GM12892 (cell line): ENCODE results near the gene HOXB6.

Source experiments
- DNase-seq: peaks from one replicate; pipeline ENCODE4 v3.0.0; 2011; ENCODE audit not compliant: insufficient read length
- FAIRE-seq: peaks from 2 replicates; lab custom pipeline; 2011; peaks lifted over from hg19 to GRCh38; lab: Jason Lieb, UNC
- POLR2A ChIP-seq: IDR thresholded peaks from 2 replicates; pipeline ENCODE4 v1.6.1; 2011; ENCODE audit warnings: low read depth, low read length, control low read depth
- POLR2AphosphoS5 ChIP-seq: IDR thresholded peaks from 2 replicates; pipeline ENCODE4 v1.6.1; 2011; ENCODE audit warnings: low read depth, low read length, control low read depth
- TAF1 ChIP-seq: IDR thresholded peaks from 2 replicates; pipeline ENCODE4 v1.6.1; 2011; ENCODE audit warnings: low read depth, mild to moderate bottlenecking, control low read depth, low read length, borderline replicate concordance

Gene HOXB6

GRCh38 chr17:48546924-48547807 is 57.6 kb downstream of the HOXB6 start:
- no peak for FAIRE-seq
- no peak for DNase-seq
- TF ChIP-seq POLR2A = no peak
- TF ChIP-seq TAF1 = no peak
- TF ChIP-seq POLR2AphosphoS5 = no peak

GRCh38 chr17:48546137-48546923 is 58.5 kb downstream of the HOXB6 start:
- DNase-seq (no peak), FAIRE-seq (no peak)
- TF ChIP-seq POLR2A = no peak
- no peak for TF ChIP-seq POLR2AphosphoS5
- no peak for TF ChIP-seq TAF1
